GM19043 (cell line): Measurements from ENCODE around the gene WIPF1.

ENCODE experiments used
- ATAC-seq: cut with Tn5 transposase; IDR thresholded peaks from one replicate; pipeline ENCODE4 v1.9.1; 2021; ENCODE audit warnings: low read depth; ENCODE audit not compliant: unreplicated experiment

The WIPF1 gene

GRCh38 chr2:174546519-174547506, 50.8 kb downstream of the WIPF1 start:
- ATAC-seq = peak; percentile 61

- no peak for ATAC-seq
Observed at GRCh38 chr2:174545240-174545639, 52.4 kb downstream of the WIPF1 start.

GRCh38 chr2:174544802-174545201, 52.8 kb downstream of the WIPF1 start:
- no peak for ATAC-seq

GRCh38 chr2:174544156-174544555, 53.4 kb downstream of the WIPF1 start:
- no peak for ATAC-seq

- no peak for ATAC-seq
Observed at GRCh38 chr2:174540893-174541292, 56.7 kb downstream of the WIPF1 start.

- ATAC-seq = peak; percentile 88
Observed at GRCh38 chr2:174535757-174536703, 61.6 kb downstream of the WIPF1 start.

GRCh38 chr2:174535083-174535482, 62.5 kb downstream of the WIPF1 start:
- no peak for ATAC-seq

GRCh38 chr2:174529916-174530315, 67.7 kb downstream of the WIPF1 start:
- no peak for ATAC-seq

- ATAC-seq = no peak
Observed at GRCh38 chr2:174527959-174528358, 69.6 kb downstream of the WIPF1 start.

- no peak for ATAC-seq
Observed at GRCh38 chr2:174527101-174527721, 70.4 kb downstream of the WIPF1 start.

- ATAC-seq = no peak
Observed at GRCh38 chr2:174524527-174524926, 73.1 kb downstream of the WIPF1 start.

- no peak for ATAC-seq
Observed at GRCh38 chr2:174522553-174522952, 75.1 kb downstream of the WIPF1 start.

GRCh38 chr2:174518395-174518794, 79.2 kb downstream of the WIPF1 start:
- no peak for ATAC-seq

- no peak for ATAC-seq
Observed at GRCh38 chr2:174516501-174517378, 80.9 kb downstream of the WIPF1 start.

GRCh38 chr2:174512345-174512744, 85.3 kb downstream of the WIPF1 start:
- no peak for ATAC-seq

- ATAC-seq = no peak
Observed at GRCh38 chr2:174511580-174512260, 85.9 kb downstream of the WIPF1 start.

GRCh38 chr2:174510583-174511189, 86.9 kb downstream of the WIPF1 start:
- no peak for ATAC-seq
